ENCODE measurements around the gene DNAH8.
"Not testable (repeated sequence)": the region's sequence is repeated elsewhere in the genome, so short reads cannot be mapped to it uniquely, and the experiment has no call there.

- TF ChIP-seq, protein P1, sequence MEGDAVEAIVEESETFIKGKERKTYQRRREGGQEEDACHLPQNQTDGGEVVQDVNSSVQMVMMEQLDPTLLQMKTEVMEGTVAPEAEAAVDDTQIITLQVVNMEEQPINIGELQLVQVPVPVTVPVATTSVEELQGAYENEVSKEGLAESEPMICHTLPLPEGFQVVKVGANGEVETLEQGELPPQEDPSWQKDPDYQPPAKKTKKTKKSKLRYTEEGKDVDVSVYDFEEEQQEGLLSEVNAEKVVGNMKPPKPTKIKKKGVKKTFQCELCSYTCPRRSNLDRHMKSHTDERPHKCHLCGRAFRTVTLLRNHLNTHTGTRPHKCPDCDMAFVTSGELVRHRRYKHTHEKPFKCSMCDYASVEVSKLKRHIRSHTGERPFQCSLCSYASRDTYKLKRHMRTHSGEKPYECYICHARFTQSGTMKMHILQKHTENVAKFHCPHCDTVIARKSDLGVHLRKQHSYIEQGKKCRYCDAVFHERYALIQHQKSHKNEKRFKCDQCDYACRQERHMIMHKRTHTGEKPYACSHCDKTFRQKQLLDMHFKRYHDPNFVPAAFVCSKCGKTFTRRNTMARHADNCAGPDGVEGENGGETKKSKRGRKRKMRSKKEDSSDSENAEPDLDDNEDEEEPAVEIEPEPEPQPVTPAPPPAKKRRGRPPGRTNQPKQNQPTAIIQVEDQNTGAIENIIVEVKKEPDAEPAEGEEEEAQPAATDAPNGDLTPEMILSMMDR (IDR thresholded peaks at IDR 0.05 in 8 of 11, conservative IDR thresholded peaks at IDR 0.05 in 3 of 11) = not testable (repeated sequence)
- TF ChIP-seq POLR2AphosphoS5 (IDR thresholded peaks at IDR 0.05) = not testable (repeated sequence)
These were observed 81.3 kb downstream of the DNAH8 start for GRCh38 chr6:38796437-38796836.

Data from spleen (tissue), 7 donors.